GM13977 (cell line): ENCODE measurements around the gene ZFAND2A.

Experiments
- DNase-seq: peaks from one replicate; pipeline ENCODE4 v3.0.0; 2012; ENCODE audit warnings: low spot score
- in situ Hi-C: fragments of 300-500 bp; cut with MboI; formaldehyde crosslinking; loops from one replicate; pipeline ENCODE4 v1.12.0; 2022; ENCODE audit warnings: low sequenced_read_pairs, low pct_unique_long_range_greater_than_20kb, mixed read lengths, inconsistent platforms; ENCODE audit not compliant: unreplicated experiment
- TF ChIP-seq, protein P1 (sequence below): IDR thresholded peaks from 2 replicates; pipeline ENCODE4 v1.5.1; 2012; ENCODE audit warnings: mild to moderate bottlenecking, control low read depth; ENCODE audit not compliant: insufficient read depth; ENCODE audit errors: extremely low read depth, missing control alignments

ZFAND2A gene

DNA sequence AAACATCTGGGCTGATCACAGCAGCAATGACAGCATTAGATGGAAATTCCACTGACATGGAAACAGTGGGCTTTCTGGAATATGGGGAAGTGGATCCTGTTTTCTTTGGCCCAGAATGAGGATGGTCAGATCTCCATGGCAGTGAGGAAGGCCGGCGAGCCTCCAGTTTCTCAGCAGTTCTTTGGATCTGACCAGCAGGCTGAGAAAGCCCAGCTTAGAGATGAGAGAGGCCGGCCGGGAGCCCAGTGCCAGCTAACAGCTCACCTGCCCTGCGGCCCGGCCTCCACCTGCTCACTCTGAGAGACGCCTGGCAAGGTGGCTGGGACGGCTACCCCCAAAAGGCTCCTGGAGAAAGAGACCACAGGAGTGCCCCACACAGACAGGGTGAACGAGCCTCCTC lies 47.9 kb downstream of the ZFAND2A start:
- in situ Hi-C loops, result no loop called here
- TF ChIP-seq, protein P1, sequence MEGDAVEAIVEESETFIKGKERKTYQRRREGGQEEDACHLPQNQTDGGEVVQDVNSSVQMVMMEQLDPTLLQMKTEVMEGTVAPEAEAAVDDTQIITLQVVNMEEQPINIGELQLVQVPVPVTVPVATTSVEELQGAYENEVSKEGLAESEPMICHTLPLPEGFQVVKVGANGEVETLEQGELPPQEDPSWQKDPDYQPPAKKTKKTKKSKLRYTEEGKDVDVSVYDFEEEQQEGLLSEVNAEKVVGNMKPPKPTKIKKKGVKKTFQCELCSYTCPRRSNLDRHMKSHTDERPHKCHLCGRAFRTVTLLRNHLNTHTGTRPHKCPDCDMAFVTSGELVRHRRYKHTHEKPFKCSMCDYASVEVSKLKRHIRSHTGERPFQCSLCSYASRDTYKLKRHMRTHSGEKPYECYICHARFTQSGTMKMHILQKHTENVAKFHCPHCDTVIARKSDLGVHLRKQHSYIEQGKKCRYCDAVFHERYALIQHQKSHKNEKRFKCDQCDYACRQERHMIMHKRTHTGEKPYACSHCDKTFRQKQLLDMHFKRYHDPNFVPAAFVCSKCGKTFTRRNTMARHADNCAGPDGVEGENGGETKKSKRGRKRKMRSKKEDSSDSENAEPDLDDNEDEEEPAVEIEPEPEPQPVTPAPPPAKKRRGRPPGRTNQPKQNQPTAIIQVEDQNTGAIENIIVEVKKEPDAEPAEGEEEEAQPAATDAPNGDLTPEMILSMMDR, result no peak

DNA sequence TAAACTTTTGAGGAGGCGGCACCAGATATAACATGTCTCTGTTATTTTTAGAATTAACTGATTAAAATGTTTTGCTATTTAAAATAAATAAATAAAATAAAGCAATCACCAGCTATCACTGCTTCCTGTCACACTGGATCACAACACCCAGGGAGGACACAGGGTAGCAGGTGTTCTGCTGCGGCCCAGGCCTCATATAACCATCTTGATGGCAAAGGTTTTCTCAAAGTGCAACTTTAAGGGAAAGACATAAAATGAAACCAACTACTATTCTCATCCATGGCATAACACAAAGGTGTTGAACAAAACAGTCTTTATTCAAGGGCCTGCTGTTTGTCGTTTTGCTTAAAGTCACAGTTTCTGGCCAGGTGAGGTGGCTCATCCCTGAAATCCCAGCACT lies 48.8 kb downstream of the ZFAND2A start:
- TF ChIP-seq, protein P1, result no peak
- in situ Hi-C loops, result no loop called here
- DNase-seq, result no peak

More for the DNA sequence above, 47.9 kb downstream of the ZFAND2A start:
- no peak for DNase-seq

DNA sequence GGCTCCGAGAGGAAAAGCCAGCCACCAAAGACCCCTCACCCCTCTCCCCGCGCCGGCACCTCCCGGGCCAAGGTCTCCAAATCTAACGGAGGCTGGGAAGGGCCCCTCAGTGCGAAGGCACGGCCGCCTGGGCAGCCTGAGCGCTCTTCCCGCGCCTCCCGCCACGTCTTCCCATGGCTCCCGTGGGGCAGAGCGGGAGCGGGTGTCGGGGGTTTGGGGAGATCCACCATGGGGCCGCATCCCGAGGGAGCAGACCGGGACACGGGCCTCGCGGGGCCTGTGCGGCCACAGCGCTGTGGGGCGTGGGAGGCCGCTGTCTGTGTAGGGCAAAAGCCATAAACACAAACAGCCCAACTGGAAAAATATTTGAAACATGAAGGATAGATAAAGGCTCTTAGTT lies 49.6 kb downstream of the ZFAND2A start:
- TF ChIP-seq, protein P1, result no peak
- DNase-seq, result no peak
- in situ Hi-C loops, result no loop called here

DNA sequence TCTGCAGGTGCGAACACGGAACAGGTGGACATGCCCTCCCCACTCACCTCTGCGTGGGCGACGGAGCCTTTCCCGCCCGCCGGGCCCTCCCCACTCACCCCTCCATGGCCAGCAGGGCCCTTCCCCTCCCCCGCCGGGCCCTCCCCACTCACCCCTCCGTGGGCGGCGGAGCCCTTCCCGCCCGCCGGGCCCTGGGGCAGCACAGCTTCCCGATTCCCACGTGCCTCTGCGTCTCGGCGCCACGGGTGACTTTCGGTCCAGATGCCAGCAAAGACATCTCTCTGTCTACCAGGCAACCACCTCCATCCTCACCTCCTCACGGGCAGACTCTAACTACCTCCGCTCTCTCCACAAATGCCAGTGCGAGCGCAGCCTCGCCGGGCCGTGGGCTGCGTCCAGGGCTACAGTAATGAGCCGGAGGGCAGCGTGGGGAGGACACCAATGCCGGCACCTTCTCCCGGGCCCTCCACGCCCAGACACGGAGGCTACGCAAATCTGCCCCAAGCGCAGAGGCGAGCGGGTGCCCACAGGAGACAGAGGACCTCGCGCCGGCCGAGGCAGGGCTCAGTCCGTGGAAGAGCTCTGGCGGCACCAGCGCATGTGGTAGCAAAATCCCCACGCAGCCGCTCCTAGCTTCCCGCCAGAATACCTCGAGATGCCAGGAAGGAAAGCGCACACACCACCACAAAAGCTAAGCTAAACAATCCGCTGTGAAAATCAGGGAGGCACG lies 50.2 kb downstream of the ZFAND2A start:
- DNase-seq, result no peak
- in situ Hi-C loops, result no loop called here
- TF ChIP-seq, protein P1, result no peak

DNA sequence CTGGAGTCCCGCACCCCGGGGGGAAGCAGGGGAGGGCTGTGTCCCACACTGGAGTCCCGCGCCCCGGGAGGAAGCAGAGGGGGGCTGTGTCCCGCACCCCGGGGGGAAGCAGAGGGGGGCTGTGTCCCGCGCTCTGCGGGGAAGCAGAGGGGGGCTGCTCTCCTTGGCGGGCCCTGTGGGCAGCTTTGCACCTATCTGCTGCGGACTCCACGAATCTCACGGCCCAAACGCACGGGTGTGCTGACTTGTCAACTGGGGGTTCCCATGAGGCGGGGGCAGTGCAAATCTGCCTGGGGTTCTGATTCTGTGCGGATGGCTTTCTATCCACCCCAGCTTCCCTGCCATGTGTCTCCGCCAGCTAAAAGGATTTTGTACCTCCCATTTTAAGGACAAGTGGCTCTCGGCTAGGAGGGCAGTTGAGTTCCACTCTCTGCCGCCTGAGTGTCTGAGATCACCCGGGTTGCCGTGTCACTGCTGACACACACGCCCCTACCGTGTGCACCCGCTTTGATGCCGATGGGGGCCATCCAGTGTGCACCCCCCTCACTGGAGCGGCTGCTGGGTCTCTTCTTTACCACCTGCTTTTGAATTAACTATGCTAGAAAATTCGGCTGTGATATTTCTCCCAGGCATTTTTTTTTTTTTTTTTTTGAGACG lies 51.6 kb downstream of the ZFAND2A start:
- TF ChIP-seq, protein P1, result no peak
- in situ Hi-C loops, result no loop called here

DNA sequence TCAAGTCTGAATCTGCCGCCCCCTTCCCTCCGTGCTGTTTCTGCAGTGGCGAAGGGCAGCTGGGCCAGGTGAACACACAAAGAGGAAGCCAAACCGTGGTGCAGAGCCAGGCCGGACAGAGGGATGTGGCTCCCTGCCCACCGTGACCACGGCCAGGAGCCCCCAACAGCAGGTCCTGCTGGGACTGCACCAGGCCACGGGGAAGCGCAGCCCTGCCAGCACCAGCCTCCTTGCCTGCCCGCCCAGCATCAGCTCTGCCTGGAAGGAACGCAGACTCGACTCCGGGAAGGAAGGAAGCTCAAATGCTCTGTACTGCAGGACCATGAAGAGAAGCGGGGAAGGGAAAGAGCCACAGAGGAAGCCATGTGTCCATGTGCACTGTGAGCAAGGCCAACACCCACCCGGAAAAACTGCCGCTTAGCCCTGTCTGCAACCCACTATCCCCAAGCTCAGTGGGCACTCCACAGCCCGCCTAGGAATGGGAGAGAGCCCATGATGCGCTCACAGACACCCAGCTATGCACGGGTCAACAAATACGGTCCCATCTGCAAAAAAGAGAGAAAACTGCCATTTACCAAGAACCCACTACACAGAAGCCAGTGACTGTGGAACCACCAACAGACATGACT lies 53.1 kb downstream of the ZFAND2A start:
- in situ Hi-C loops, result no loop called here
- no peak for DNase-seq
- TF ChIP-seq, protein P1, result no peak

More for the DNA sequence above, 51.6 kb downstream of the ZFAND2A start:
- no peak for DNase-seq
